ENCODE measurements around the gene EML6. TPM values are rescaled to one million over a fixed set of nuclear protein-coding genes. Genes with fewer than 3 reads are reported as not detected.
A peak's percentile ranks its signal among the peaks of the same experiment; 100 is the strongest.

The EML6 gene
- total RNA-seq, 1 donor from 2014 or later: 0.39 TPM

GRCh38 chr2:54944724-54945326 is 221.4 kb downstream of the EML6 start:
- Histone ChIP-seq H3K36me3 (no peaks in the 10 kb centered on the region), H3K9me3 (ENCODE audit: low read depth) (no peaks in the 10 kb centered on the region), H3K9ac (no peak overlapping the region), H2AFZ (replicated peaks) (no peak overlapping the region), H3K4me3 (no peak overlapping the region), H3K27me3 (no peaks in the 10 kb centered on the region), H3K27ac (no peak overlapping the region), H3K4me1 (peaks cover 38% of the 10 kb centered on the region), H3K79me2 (ENCODE audit: low read depth) (no peaks in the 10 kb centered on the region), H4K20me1 (ENCODE audit: low read depth) (no peaks in the 10 kb centered on the region), H3F3A (ENCODE audit: low read depth) (no peaks in the 10 kb centered on the region), H3K4me2 (no peak overlapping the region)
- H3K9me3 Mint-ChIP-seq: peaks cover 5% of the 10 kb centered on the region
- peaks cover 31% of the 10 kb centered on the region for H3K4me1 Mint-ChIP-seq
- TF ChIP-seq CTCF (IDR thresholded peaks at IDR 0.05) (no peak), EZH2phosphoT487 (IDR thresholded peaks at IDR 0.05) (no peak), EZH2 (IDR thresholded peaks at IDR 0.05) (no peak)
- no peak for DNase-seq (ENCODE audit: low spot score)
- no peaks in the 10 kb centered on the region for H3K36me3 Mint-ChIP-seq
- no peaks in the 10 kb centered on the region for H3K27me3 Mint-ChIP-seq (ENCODE audit: insufficient read depth, low read depth)
- H3K4me3 Mint-ChIP-seq: no peak overlapping the region
- no peak overlapping the region for H3K27ac Mint-ChIP-seq

GRCh38 chr2:54945391-54946219 is 222.1 kb downstream of the EML6 start:
- Mint-ChIP-seq H3K36me3 (no peaks in the 10 kb centered on the region), H3K27ac (no peak overlapping the region), H3K27me3 (ENCODE audit: insufficient read depth, low read depth) (no peaks in the 10 kb centered on the region), H3K4me3 (no peak overlapping the region), H3K4me1 (peaks cover 31% of the 10 kb centered on the region), H3K9me3 (peaks cover 5% of the 10 kb centered on the region)
- Histone ChIP-seq H3K9ac (no peak overlapping the region), H3K27ac (no peak overlapping the region), H3F3A (ENCODE audit: low read depth) (no peaks in the 10 kb centered on the region), H3K79me2 (ENCODE audit: low read depth) (no peaks in the 10 kb centered on the region), H3K9me3 (ENCODE audit: low read depth) (no peaks in the 10 kb centered on the region), H2AFZ (replicated peaks) (peak overlapping the region; percentile 45), H4K20me1 (ENCODE audit: low read depth) (no peaks in the 10 kb centered on the region), H3K4me2 (no peak overlapping the region), H3K4me1 (peaks cover 38% of the 10 kb centered on the region), H3K27me3 (no peaks in the 10 kb centered on the region), H3K4me3 (no peak overlapping the region), H3K36me3 (no peaks in the 10 kb centered on the region)
- TF ChIP-seq EZH2 (IDR thresholded peaks at IDR 0.05) (no peak), CTCF (IDR thresholded peaks at IDR 0.05) (no peak), EZH2phosphoT487 (IDR thresholded peaks at IDR 0.05) (no peak)
- no peak for DNase-seq (ENCODE audit: low spot score)

- H3K9me3 ChIP-seq (ENCODE audit: low read depth): no peaks in the 10 kb centered on the region
- no peaks in the 10 kb centered on the region for H3F3A ChIP-seq (ENCODE audit: low read depth)
- peaks cover 5% of the 10 kb centered on the region for H3K9me3 Mint-ChIP-seq
- TF ChIP-seq CTCF (IDR thresholded peaks at IDR 0.05) (no peak), EZH2phosphoT487 (IDR thresholded peaks at IDR 0.05) (no peak)
- H3K27me3 Mint-ChIP-seq (ENCODE audit: insufficient read depth, low read depth): no peaks in the 10 kb centered on the region
- H3K4me3 Mint-ChIP-seq: no peak overlapping the region
- no peak overlapping the region for H3K4me3 ChIP-seq
- H4K20me1 ChIP-seq (ENCODE audit: low read depth): no peaks in the 10 kb centered on the region
- no peak overlapping the region for H3K9ac ChIP-seq
- H3K4me1 Mint-ChIP-seq: peaks cover 28% of the 10 kb centered on the region
- peaks cover 33% of the 10 kb centered on the region for H3K4me1 ChIP-seq
- no peaks in the 10 kb centered on the region for H3K36me3 Mint-ChIP-seq
- H3K4me2 ChIP-seq: no peak overlapping the region
- no peak overlapping the region for H3K27ac ChIP-seq
- no peaks in the 10 kb centered on the region for H3K27me3 ChIP-seq
- H3K79me2 ChIP-seq (ENCODE audit: low read depth): no peaks in the 10 kb centered on the region
- H3K27ac Mint-ChIP-seq: peak overlapping the region; percentile 44
- no peak for DNase-seq (ENCODE audit: low spot score)
- no peak overlapping the region for H2AFZ ChIP-seq (replicated peaks)
- no peaks in the 10 kb centered on the region for H3K36me3 ChIP-seq
Measured at GRCh38 chr2:54946220-54946805, 222.9 kb downstream of the EML6 start.
